Central memory CD8-positive, alpha-beta T cell (primary cell): ENCODE measurements around the gene HOXA11.

Source experiments
- ATAC-seq: fragments of 150-1000 bp; cut with Tn5 transposase; replicated peaks from 2 replicates; pipeline ENCODE4 v1.10.0; 2022; ENCODE audit warnings: mild to moderate bottlenecking, moderate FRiP score, moderate number of reproducible peaks; ENCODE audit not compliant: poor library complexity, severe bottlenecking; ENCODE audit errors: extremely low read depth
- DNase-seq, 2 donors: peaks; one replicate each; pipeline ENCODE4 v3.0.0; 2021; ENCODE audit warnings: low spot score in 2 of 2
- H3K27ac Mint-ChIP-seq: one replicate; pipeline ENCODE4 v1.8.0; 2022; ENCODE audit warnings: low read depth, mild to moderate bottlenecking, moderate library complexity, mixed read lengths
- H3K27me3 Mint-ChIP-seq: one replicate; pipeline ENCODE4 v1.8.0; 2022; ENCODE audit warnings: mixed read lengths
- H3K36me3 Mint-ChIP-seq: one replicate; pipeline ENCODE4 v1.8.0; 2022; ENCODE audit warnings: mild to moderate bottlenecking, moderate library complexity, mixed read lengths; ENCODE audit not compliant: insufficient read depth
- H3K4me1 Mint-ChIP-seq: one replicate; pipeline ENCODE4 v1.8.0; 2022; ENCODE audit warnings: mixed read lengths
- H3K4me3 Mint-ChIP-seq: one replicate; pipeline ENCODE4 v1.8.0; 2022; ENCODE audit warnings: mild to moderate bottlenecking, moderate library complexity, mixed read lengths
- H3K9me3 Mint-ChIP-seq: one replicate; pipeline ENCODE4 v1.8.0; 2022; ENCODE audit warnings: mixed read lengths

The HOXA11 gene

GRCh38 chr7:27171325-27171636 is 13.8 kb downstream of the HOXA11 start:
- Mint-ChIP-seq H3K27me3 (peaks cover 87% of the 10 kb centered on the region), H3K9me3 (no peaks in the 10 kb centered on the region), H3K36me3 (peaks cover 33% of the 10 kb centered on the region), H3K27ac (peak overlapping the region; percentile 17), H3K4me1 (peaks cover 29% of the 10 kb centered on the region), H3K4me3 (peak overlapping the region; percentile 69)
- no peak for ATAC-seq
- DNase-seq, result no peak

- no peak for DNase-seq
- no peak for ATAC-seq
- H3K9me3 Mint-ChIP-seq, result no peaks in the 10 kb centered on the region
- peaks cover 87% of the 10 kb centered on the region for H3K27me3 Mint-ChIP-seq
- peak overlapping the region; percentile 20 for H3K27ac Mint-ChIP-seq
- H3K36me3 Mint-ChIP-seq, result peaks cover 37% of the 10 kb centered on the region
- no peak overlapping the region for H3K4me3 Mint-ChIP-seq
- H3K4me1 Mint-ChIP-seq, result peaks cover 34% of the 10 kb centered on the region
These were observed 14.4 kb downstream of the HOXA11 start for GRCh38 chr7:27170426-27171324.

- Mint-ChIP-seq H3K27ac (peak overlapping the region; percentile 74), H3K9me3 (no peaks in the 10 kb centered on the region)
These were observed 15.2 kb downstream of the HOXA11 start for GRCh38 chr7:27169658-27170425.

GRCh38 chr7:27168265-27168947 is 16.6 kb downstream of the HOXA11 start:
- Mint-ChIP-seq H3K9me3 (no peaks in the 10 kb centered on the region), H3K27me3 (peaks cover 88% of the 10 kb centered on the region), H3K4me1 (peaks cover 36% of the 10 kb centered on the region), H3K36me3 (peaks cover 43% of the 10 kb centered on the region), H3K4me3 (peak overlapping the region; percentile 23), H3K27ac (peak overlapping the region; percentile 64)
- ATAC-seq (no peak), DNase-seq (no peak)

More at GRCh38 chr7:27169658-27170425, 15.2 kb downstream of the HOXA11 start:
- H3K27me3 Mint-ChIP-seq, result peaks cover 82% of the 10 kb centered on the region
- DNase-seq (no peak), ATAC-seq (no peak)
- peaks cover 40% of the 10 kb centered on the region for H3K36me3 Mint-ChIP-seq
- peaks cover 36% of the 10 kb centered on the region for H3K4me1 Mint-ChIP-seq
- H3K4me3 Mint-ChIP-seq, result peak overlapping the region; percentile 48

GRCh38 chr7:27167916-27168264 is 17.1 kb downstream of the HOXA11 start:
- Mint-ChIP-seq H3K27ac (no peak overlapping the region), H3K36me3 (peaks cover 41% of the 10 kb centered on the region), H3K9me3 (no peaks in the 10 kb centered on the region), H3K27me3 (peaks cover 93% of the 10 kb centered on the region), H3K4me1 (peaks cover 36% of the 10 kb centered on the region), H3K4me3 (no peak overlapping the region)
- DNase-seq (no peak), ATAC-seq (no peak)

- peak overlapping the region; percentile 67 for H3K4me3 Mint-ChIP-seq
- ATAC-seq, result no peak
- no peak for DNase-seq
- H3K36me3 Mint-ChIP-seq, result peaks cover 38% of the 10 kb centered on the region
- peak overlapping the region; percentile 88 for H3K27ac Mint-ChIP-seq
- no peaks in the 10 kb centered on the region for H3K9me3 Mint-ChIP-seq
- peaks cover 28% of the 10 kb centered on the region for H3K4me1 Mint-ChIP-seq
- H3K27me3 Mint-ChIP-seq, result peaks cover 93% of the 10 kb centered on the region
These were observed 18.2 kb downstream of the HOXA11 start for GRCh38 chr7:27166531-27167505.

GRCh38 chr7:27165996-27166530 is 19.0 kb downstream of the HOXA11 start:
- Mint-ChIP-seq H3K27ac (peak overlapping the region; percentile 88), H3K36me3 (peaks cover 37% of the 10 kb centered on the region), H3K4me1 (peaks cover 24% of the 10 kb centered on the region), H3K4me3 (peak overlapping the region; percentile 67), H3K27me3 (peaks cover 88% of the 10 kb centered on the region), H3K9me3 (no peaks in the 10 kb centered on the region)
- ATAC-seq (no peak), DNase-seq (no peak)

GRCh38 chr7:27165089-27165995 is 19.7 kb downstream of the HOXA11 start, which contains the start of gene HOXA9:
Gene HOXA9, minus strand, starts transcription at chr7:27165537. Its CDS starts 80 bp downstream, at chr7:27165457.
- Mint-ChIP-seq H3K9me3 (no peaks in the 10 kb centered on the region), H3K36me3 (peaks cover 33% of the 10 kb centered on the region), H3K4me1 (peaks cover 26% of the 10 kb centered on the region), H3K27ac (peak within 1 kb of the TSS; percentile 88), H3K27me3 (peaks cover 80% of the 10 kb centered on the region), H3K4me3 (peak within 1 kb of the TSS; percentile 67)
- DNase-seq (no peak), ATAC-seq (no peak)

GRCh38 chr7:27164367-27165088 is 20.5 kb downstream of the HOXA11 start:
- H3K36me3 Mint-ChIP-seq, result peaks cover 34% of the 10 kb centered on the region
- peaks cover 80% of the 10 kb centered on the region for H3K27me3 Mint-ChIP-seq
- DNase-seq (no peak), ATAC-seq (no peak)
- no peaks in the 10 kb centered on the region for H3K9me3 Mint-ChIP-seq
- peak overlapping the region; percentile 21 for H3K4me3 Mint-ChIP-seq
- H3K27ac Mint-ChIP-seq, result peak overlapping the region; percentile 19
- peaks cover 32% of the 10 kb centered on the region for H3K4me1 Mint-ChIP-seq

GRCh38 chr7:27164045-27164366 is 21.0 kb downstream of the HOXA11 start:
- ATAC-seq, result no peak
- peak overlapping the region; percentile 21 for H3K4me3 Mint-ChIP-seq
- no peaks in the 10 kb centered on the region for H3K9me3 Mint-ChIP-seq
- H3K36me3 Mint-ChIP-seq, result peaks cover 32% of the 10 kb centered on the region
- peaks cover 80% of the 10 kb centered on the region for H3K27me3 Mint-ChIP-seq
- DNase-seq, result no peak
- H3K4me1 Mint-ChIP-seq, result peaks cover 33% of the 10 kb centered on the region
- H3K27ac Mint-ChIP-seq, result peak overlapping the region; percentile 19
